ENCODE measurements around the gene SPATA13.
A peak's percentile ranks its signal among the peaks of the same experiment; 100 is the strongest.

SPATA13 gene

GRCh38 chr13:24215732-24216131 is 55.2 kb downstream of the SPATA13 start (continued):
- TF ChIP-seq PRDM4 (tag by site-specific recombination; IDR thresholded peaks at IDR 0.05) (no peak), ZNF214 (tag by site-specific recombination; IDR thresholded peaks at IDR 0.05; ENCODE audit: borderline replicate concordance) (no peak), ZNF596 (tag by site-specific recombination; IDR thresholded peaks at IDR 0.05) (no peak), SP7 (tag by site-specific recombination; IDR thresholded peaks at IDR 0.05) (no peak), ZNF521 (tag by site-specific recombination; IDR thresholded peaks at IDR 0.05) (no peak), ZNF23 (tag by site-specific recombination; IDR thresholded peaks at IDR 0.05; ENCODE audit: borderline replicate concordance) (no peak), ZSCAN30 (tag by site-specific recombination; IDR thresholded peaks at IDR 0.05) (no peak), ZNF580 (tag by site-specific recombination; IDR thresholded peaks at IDR 0.05) (peak; percentile 54; the same call in 1 of the 2 replicates), ZNF274 (IDR thresholded peaks at IDR 0.05; ENCODE audit: low read length) (no peak), ZNF274 (tag by site-specific recombination; IDR thresholded peaks at IDR 0.05; ENCODE audit: borderline replicate concordance) (no peak), ZNF747 (tag by site-specific recombination; IDR thresholded peaks at IDR 0.05) (no peak), WT1 (tag by site-specific recombination; IDR thresholded peaks at IDR 0.05) (no peak), ZNF610 (tag by site-specific recombination; IDR thresholded peaks at IDR 0.05; ENCODE audit: borderline replicate concordance) (no peak), ATF2 (tag by site-specific recombination; IDR thresholded peaks at IDR 0.05; ENCODE audit: low read depth) (peak; percentile 87), ZEB2 (tag by site-specific recombination; IDR thresholded peaks at IDR 0.05) (peak; percentile 64; the same call in 1 of the 2 replicates), ZNF621 (tag by site-specific recombination; IDR thresholded peaks at IDR 0.05) (no peak), ZNF24 (tag by site-specific recombination; IDR thresholded peaks at IDR 0.05) (no peak), ZNF843 (tag by site-specific recombination; IDR thresholded peaks at IDR 0.05) (peak; percentile 75), ZBTB44 (tag by site-specific recombination; IDR thresholded peaks at IDR 0.05) (no peak; the same call in 1 of the 2 replicates), ZNF785 (tag by site-specific recombination; IDR thresholded peaks at IDR 0.05) (no peak), ZNF350 (tag by site-specific recombination; IDR thresholded peaks at IDR 0.05) (no peak), ZNF639 (tag by site-specific recombination; IDR thresholded peaks at IDR 0.05) (0 out of 2 replicates have a peak, but pooled peaks have one; percentile 39), ZBTB6 (tag by site-specific recombination; IDR thresholded peaks at IDR 0.05) (no peak), PRDM10 (tag by site-specific recombination; IDR thresholded peaks at IDR 0.05) (peak; percentile 51; the same call in 1 of the 2 replicates), ZNF76 (tag by site-specific recombination; IDR thresholded peaks at IDR 0.05; ENCODE audit: borderline replicate concordance, low read depth) (no peak), HOXA7 (CRISPR knock-in tag; IDR thresholded peaks at IDR 0.05; ENCODE audit: borderline replicate concordance) (no peak), ZNF670 (tag by site-specific recombination; IDR thresholded peaks at IDR 0.05; ENCODE audit: low read depth) (no peak), ZBTB21 (tag by site-specific recombination; IDR thresholded peaks at IDR 0.05) (no peak), ZNF121 (tag by site-specific recombination; IDR thresholded peaks at IDR 0.05) (no peak), ZNF558 (tag by site-specific recombination; IDR thresholded peaks at IDR 0.05) (no peak)

Measured in HEK293 (cell line).